ENCODE measurements around the gene NCOA1.

The NCOA1 gene

GRCh38 chr2:24509425-24509824 lies 18.4 kb downstream of the NCOA1 start:
- no peaks in the 10 kb centered on the region for H3K36me3 Mint-ChIP-seq
- no peaks in the 10 kb centered on the region for H3K9me3 Mint-ChIP-seq
- ATAC-seq: peak; percentile 82
- H3K4me1 Mint-ChIP-seq: peaks cover 80% of the 10 kb centered on the region
- peak overlapping the region; percentile 5 for H3K4me3 Mint-ChIP-seq
- DNase-seq (ENCODE audit: low spot score in 2 of 2): no peak
- H3K27ac Mint-ChIP-seq: no peak overlapping the region

- DNase-seq (ENCODE audit: low spot score in 2 of 2) (no peak), ATAC-seq (no peak)
- Mint-ChIP-seq H3K27ac (no peak overlapping the region), H3K36me3 (no peaks in the 10 kb centered on the region), H3K9me3 (no peaks in the 10 kb centered on the region), H3K4me1 (peaks cover 76% of the 10 kb centered on the region), H3K4me3 (no peak overlapping the region)
Measured at GRCh38 chr2:24509840-24510239, 18.8 kb downstream of the NCOA1 start.

DNA sequence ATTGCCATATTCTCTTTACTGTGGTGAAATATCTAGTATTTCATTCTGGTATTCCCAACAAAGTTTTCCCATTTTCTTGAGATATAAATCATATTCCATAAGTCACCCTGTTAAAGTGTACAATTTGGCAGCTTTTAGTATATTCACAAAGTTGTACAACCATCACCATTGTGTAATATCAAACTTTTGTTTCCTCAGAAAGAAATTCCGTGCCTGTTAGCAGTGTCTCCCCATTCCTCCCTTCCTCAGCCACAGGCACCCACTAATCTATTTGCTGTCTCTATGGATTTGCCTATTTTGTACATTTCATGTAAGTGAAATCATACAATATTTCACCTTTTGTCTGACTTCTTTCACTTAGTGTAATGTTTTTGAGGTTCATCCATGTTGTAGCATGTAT lies 19.7 kb downstream of the NCOA1 start:
- Mint-ChIP-seq H3K36me3 (no peaks in the 10 kb centered on the region), H3K9me3 (no peaks in the 10 kb centered on the region), H3K4me3 (no peak overlapping the region), H3K4me1 (peaks cover 77% of the 10 kb centered on the region), H3K27ac (no peak overlapping the region)
- no peak for ATAC-seq
- no peak for DNase-seq (ENCODE audit: low spot score in 2 of 2)

GRCh38 chr2:24511198-24511597 lies 20.1 kb downstream of the NCOA1 start:
- H3K4me3 Mint-ChIP-seq: no peak overlapping the region
- H3K27ac Mint-ChIP-seq: no peak overlapping the region
- no peak for DNase-seq (ENCODE audit: low spot score in 2 of 2)
- H3K9me3 Mint-ChIP-seq: no peaks in the 10 kb centered on the region
- ATAC-seq: no peak
- H3K4me1 Mint-ChIP-seq: peaks cover 73% of the 10 kb centered on the region
- no peaks in the 10 kb centered on the region for H3K36me3 Mint-ChIP-seq

GRCh38 chr2:24511894-24512293 lies 20.8 kb downstream of the NCOA1 start:
- H3K36me3 Mint-ChIP-seq: no peaks in the 10 kb centered on the region
- no peaks in the 10 kb centered on the region for H3K9me3 Mint-ChIP-seq
- DNase-seq (ENCODE audit: low spot score in 2 of 2) (no peak), ATAC-seq (peak; percentile 58)
- peaks cover 68% of the 10 kb centered on the region for H3K4me1 Mint-ChIP-seq
- H3K27ac Mint-ChIP-seq: no peak overlapping the region
- peak overlapping the region; percentile 1 for H3K4me3 Mint-ChIP-seq

DNA sequence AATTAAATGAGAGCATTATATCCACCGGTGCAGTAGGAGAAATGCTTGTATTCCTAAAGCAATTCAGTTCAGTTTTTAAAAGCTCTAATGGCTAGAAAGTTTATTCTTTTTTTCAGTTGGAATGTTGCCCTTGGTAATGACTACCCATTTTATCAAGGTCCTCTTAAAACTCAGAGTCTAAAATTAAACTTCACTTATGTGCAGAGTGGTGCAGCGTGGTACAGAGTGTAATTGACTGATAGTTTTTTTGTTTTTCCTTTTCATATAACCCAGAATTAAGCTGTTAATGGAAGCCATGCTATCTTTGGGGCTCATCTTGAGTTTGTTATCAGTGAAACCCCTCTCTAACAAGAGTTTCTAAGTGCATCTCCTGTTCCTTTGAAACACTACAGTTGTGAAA lies 21.4 kb downstream of the NCOA1 start:
- DNase-seq (ENCODE audit: low spot score in 2 of 2) (no peak), ATAC-seq (no peak)
- H3K9me3 Mint-ChIP-seq: no peaks in the 10 kb centered on the region
- peak overlapping the region; percentile 1 for H3K4me3 Mint-ChIP-seq
- no peak overlapping the region for H3K27ac Mint-ChIP-seq
- peaks cover 68% of the 10 kb centered on the region for H3K4me1 Mint-ChIP-seq
- H3K36me3 Mint-ChIP-seq: no peaks in the 10 kb centered on the region

DNA sequence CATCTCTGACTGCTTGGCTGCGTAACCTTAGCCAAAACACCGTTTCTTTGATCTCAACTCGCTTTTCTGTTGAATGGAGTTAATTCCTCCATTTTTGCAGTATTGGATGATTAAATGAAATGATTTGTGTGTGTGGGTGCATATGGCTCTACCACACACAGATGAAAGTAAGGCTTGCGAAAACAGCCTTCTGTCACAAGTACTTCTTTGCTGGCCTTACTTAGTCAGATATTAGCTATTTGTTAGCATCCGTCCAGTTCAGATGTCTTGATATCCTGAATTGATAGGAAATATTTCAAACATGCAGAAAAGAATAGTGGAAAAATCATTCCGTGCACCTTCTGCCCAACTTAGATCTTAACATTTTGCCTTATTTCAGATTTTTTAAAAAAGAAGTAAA lies 21.8 kb downstream of the NCOA1 start:
- peak overlapping the region; percentile 1 for H3K4me3 Mint-ChIP-seq
- peaks cover 68% of the 10 kb centered on the region for H3K4me1 Mint-ChIP-seq
- no peak overlapping the region for H3K27ac Mint-ChIP-seq
- ATAC-seq (no peak), DNase-seq (ENCODE audit: low spot score in 2 of 2) (no peak)
- no peaks in the 10 kb centered on the region for H3K36me3 Mint-ChIP-seq
- no peaks in the 10 kb centered on the region for H3K9me3 Mint-ChIP-seq

DNA sequence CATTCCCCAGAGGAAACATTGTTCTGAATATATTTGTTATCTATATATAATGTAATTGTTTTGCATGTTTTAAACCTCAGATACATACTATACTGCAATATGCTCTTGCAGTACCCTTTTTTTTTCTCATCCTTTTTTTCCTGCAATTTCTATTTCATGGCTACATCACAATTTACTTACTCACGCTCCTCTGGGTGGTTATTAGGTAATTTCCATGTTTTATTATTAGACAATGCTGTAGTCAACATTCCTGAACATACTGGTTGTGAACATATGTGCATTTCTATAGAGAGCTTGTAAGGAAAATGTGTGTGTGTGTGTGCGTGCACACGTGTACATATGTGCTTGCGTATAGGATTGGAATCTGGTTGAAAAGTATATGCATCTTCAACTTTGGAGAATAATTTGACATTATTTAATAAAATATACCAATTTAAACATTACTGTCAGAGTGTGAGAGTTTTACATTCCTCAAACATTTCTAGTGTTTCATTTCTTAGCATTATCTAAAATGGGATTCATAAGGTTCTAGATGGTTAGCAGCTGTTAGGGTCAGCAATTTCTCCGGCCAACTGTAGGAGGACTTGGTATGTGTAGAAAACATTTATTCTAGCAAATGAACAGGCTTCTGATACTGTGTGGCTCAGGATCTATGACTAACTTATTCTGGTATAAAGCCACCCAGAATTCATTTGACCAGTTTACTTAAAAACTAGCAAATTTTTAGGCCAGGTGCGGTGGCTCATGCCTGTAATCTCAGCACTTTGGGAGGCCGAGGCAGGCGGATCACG lies 22.4 kb downstream of the NCOA1 start:
- Mint-ChIP-seq H3K36me3 (no peaks in the 10 kb centered on the region), H3K27ac (no peak overlapping the region), H3K4me3 (no peak overlapping the region), H3K4me1 (peaks cover 63% of the 10 kb centered on the region), H3K9me3 (no peaks in the 10 kb centered on the region)
- DNase-seq (ENCODE audit: low spot score in 2 of 2) (no peak), ATAC-seq (no peak)

DNA sequence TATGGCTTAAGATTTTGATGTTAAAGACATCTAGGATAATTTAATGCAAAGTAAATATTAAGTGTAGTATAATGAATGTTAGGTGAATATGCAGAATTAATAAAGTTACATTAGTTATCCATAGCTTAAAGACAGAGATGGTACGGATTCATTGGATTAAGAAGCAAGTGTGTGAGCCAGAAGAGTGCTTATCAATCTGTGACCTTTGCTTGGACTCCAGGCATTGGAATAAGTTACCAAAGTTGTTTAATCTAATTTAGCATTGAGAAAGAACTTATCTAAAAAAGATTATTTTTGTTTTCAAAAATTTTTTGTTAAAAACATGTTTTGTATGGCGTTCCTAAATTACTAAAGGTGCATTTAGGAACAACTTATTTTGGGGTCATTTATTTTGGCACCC lies 23.8 kb downstream of the NCOA1 start:
- Mint-ChIP-seq H3K4me3 (no peak overlapping the region), H3K36me3 (peaks cover 6% of the 10 kb centered on the region), H3K27ac (no peak overlapping the region), H3K4me1 (peaks cover 51% of the 10 kb centered on the region), H3K9me3 (no peaks in the 10 kb centered on the region)
- DNase-seq (ENCODE audit: low spot score in 2 of 2) (no peak), ATAC-seq (no peak)

- ATAC-seq: peak; percentile 44
- H3K4me1 Mint-ChIP-seq: peaks cover 50% of the 10 kb centered on the region
- no peak overlapping the region for H3K4me3 Mint-ChIP-seq
Measured at GRCh38 chr2:24515335-24515734, 24.3 kb downstream of the NCOA1 start.

GRCh38 chr2:24515831-24516230 lies 24.8 kb downstream of the NCOA1 start:
- H3K4me1 Mint-ChIP-seq: peaks cover 50% of the 10 kb centered on the region
- no peak overlapping the region for H3K27ac Mint-ChIP-seq
- H3K9me3 Mint-ChIP-seq: no peaks in the 10 kb centered on the region
- no peak overlapping the region for H3K4me3 Mint-ChIP-seq
- peaks cover 6% of the 10 kb centered on the region for H3K36me3 Mint-ChIP-seq
- DNase-seq (ENCODE audit: low spot score in 2 of 2) (no peak), ATAC-seq (peak; percentile 74)

More at GRCh38 chr2:24515335-24515734, 24.3 kb downstream of the NCOA1 start:
- no peaks in the 10 kb centered on the region for H3K9me3 Mint-ChIP-seq
- DNase-seq (ENCODE audit: low spot score in 2 of 2): no peak
- H3K27ac Mint-ChIP-seq: no peak overlapping the region
- peaks cover 6% of the 10 kb centered on the region for H3K36me3 Mint-ChIP-seq

GRCh38 chr2:24517247-24517646 lies 26.2 kb downstream of the NCOA1 start:
- DNase-seq (ENCODE audit: low spot score in 2 of 2): no peak
- peak overlapping the region; percentile 64 for H3K27ac Mint-ChIP-seq
- peak overlapping the region; percentile 46 for H3K4me3 Mint-ChIP-seq
- H3K9me3 Mint-ChIP-seq: peaks cover under 1% of the 10 kb centered on the region
- peaks cover 50% of the 10 kb centered on the region for H3K4me1 Mint-ChIP-seq
- H3K36me3 Mint-ChIP-seq: peaks cover 6% of the 10 kb centered on the region
- no peak for ATAC-seq

DNA sequence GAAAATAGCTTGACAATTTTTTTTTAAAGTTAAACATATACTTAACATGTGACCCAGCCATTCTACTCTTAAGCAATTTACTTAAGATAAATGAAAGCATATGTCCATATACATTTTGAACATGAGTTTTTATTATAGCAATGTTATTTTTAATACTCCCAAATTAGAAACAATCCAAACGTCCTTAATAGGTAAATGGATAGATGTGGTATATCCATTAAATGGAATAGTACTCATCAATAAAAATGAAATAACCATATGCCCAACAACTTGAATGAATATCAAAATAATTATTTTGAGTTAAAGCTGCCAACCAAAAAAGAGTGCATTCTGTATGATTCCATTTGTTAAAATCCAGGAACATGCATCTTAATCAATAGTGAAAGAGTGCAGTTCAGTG lies 29.1 kb downstream of the NCOA1 start:
- H3K4me3 Mint-ChIP-seq: peak overlapping the region; percentile 55
- no peak for DNase-seq (ENCODE audit: low spot score in 2 of 2)
- peaks cover 6% of the 10 kb centered on the region for H3K36me3 Mint-ChIP-seq
- H3K27ac Mint-ChIP-seq: no peak overlapping the region
- peaks cover 3% of the 10 kb centered on the region for H3K9me3 Mint-ChIP-seq
- H3K4me1 Mint-ChIP-seq: peaks cover 52% of the 10 kb centered on the region
- ATAC-seq: no peak

- ATAC-seq (peak; percentile 80), DNase-seq (ENCODE audit: low spot score in 2 of 2) (no peak)
- Mint-ChIP-seq H3K9me3 (peaks cover 3% of the 10 kb centered on the region), H3K4me3 (peak overlapping the region; percentile 55), H3K4me1 (peaks cover 55% of the 10 kb centered on the region), H3K27ac (peak overlapping the region; percentile 87), H3K36me3 (peaks cover 6% of the 10 kb centered on the region)
Measured at GRCh38 chr2:24521162-24521857, 30.3 kb downstream of the NCOA1 start.

DNA sequence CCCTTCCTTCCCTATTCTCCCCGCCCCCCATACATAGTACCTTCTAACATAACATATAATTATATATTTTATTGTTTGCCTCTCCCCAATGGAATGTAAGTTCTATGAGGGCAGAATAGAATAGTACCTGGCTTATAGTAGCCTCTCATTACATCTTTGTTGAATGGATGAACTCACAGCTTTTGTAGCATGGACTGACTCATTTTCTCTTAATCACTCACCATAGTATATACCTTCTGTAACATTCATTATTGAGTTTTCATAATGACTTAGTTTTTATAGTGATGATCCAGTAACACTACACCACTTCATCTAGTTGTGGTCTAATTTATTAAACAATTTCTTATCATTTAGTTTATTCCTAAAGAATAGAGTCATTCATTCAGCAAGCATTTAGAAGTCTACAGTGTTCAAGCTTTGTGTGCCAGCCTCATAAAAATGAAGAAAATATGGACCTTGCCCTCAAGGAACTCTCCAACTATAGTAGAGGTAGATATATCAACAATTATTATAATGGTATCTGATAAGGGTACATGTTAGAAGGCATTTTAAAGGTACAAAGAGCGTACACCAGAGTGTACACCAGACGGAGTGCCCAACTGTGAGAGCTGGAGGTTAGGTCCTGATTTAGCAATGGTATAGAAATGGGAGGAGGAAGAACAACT lies 31.1 kb downstream of the NCOA1 start:
- DNase-seq (ENCODE audit: low spot score in 2 of 2) (no peak), ATAC-seq (peak; percentile 95)
- Mint-ChIP-seq H3K4me1 (peaks cover 55% of the 10 kb centered on the region), H3K36me3 (peaks cover 6% of the 10 kb centered on the region), H3K9me3 (peaks cover 3% of the 10 kb centered on the region), H3K27ac (peak overlapping the region; percentile 87), H3K4me3 (peak overlapping the region; percentile 55)

Measured in stimulated activated effector memory CD8-positive, alpha-beta T cell treated with anti-CD3 and anti-CD28 coated beads, Interleukin-12 subunit alpha, Interleukin-12 subunit beta, amount 100 ng/mL, for 72 hours (primary cell).